Adrenal gland (tissue), 5 donors: ENCODE measurements around the gene HLA-DQA1.

Experiments
- CTCF ChIP-seq, 6 experiments: fragments of 450-650 bp in 4 of 6; fragments of 200-600 bp in 2 of 6; sonication (generic) in 1 of 6; IDR thresholded peaks; 1 replicate in 5 of 6; 2 replicates in 1 of 6; pipeline versions ENCODE4 v1.5.1 to v1.8.0; 2016 to 2021; ENCODE audit warnings: antibody characterized with exemption in 6 of 6, mild to moderate bottlenecking in 2 of 6, moderate library complexity in 1 of 6
- POLR2A ChIP-seq, 2 donors: fragments of 450-650 bp; IDR thresholded peaks; one replicate each; pipeline ENCODE4 v1.6.1; 2017; ENCODE audit warnings: antibody characterized with exemption in 2 of 2, mild to moderate bottlenecking in 2 of 2, moderate library complexity in 1 of 2
- donor health status: DM: no; HTN: no; CAD: no.

DNA sequence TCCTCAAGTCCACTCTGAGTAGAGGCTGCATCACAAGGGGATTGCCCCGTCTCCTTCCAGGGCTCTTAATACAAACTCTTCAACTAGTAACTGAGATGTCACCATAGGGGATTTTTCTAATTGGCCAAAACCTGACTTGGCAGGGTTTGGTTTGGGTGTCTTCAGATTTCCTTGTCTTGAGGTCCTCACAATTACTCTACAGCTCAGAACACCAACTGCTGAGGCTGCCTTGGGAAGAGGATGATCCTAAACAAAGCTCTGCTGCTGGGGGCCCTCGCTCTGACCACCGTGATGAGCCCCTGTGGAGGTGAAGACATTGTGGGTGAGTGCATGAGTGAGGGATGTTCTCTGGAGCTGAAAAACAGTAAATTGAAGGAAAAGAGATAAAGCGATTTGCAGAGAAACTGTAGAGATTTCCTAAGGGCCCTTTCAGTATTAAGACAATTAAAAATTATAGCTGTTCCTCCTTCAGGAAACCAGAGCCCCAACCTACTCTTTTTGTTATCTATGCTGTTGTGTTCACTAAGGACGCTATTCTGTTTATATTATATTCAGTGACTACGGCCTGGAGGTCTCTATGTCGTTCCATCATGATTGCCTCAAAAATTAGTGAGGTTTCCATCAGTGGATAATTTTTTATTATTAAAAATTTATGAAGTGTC, at the start of gene HLA-DQA1:
- no peak for TF ChIP-seq CTCF (IDR thresholded peaks at IDR 0.05)
- TF ChIP-seq POLR2A (IDR thresholded peaks at IDR 0.05), result peak in 1 of 2 donors; percentile 44
